ENCODE measurements around the gene ZNF407. TPM values are rescaled to one million over a fixed set of nuclear protein-coding genes. Genes with fewer than 3 reads are reported as not detected.

Gene ZNF407
- total and polyA plus RNA-seq, 2 of the 13 experiments (the other 11 are each of a cell fraction or from before 2014, with no cell fraction given), result 2.3 to 8.7 TPM

DNA sequence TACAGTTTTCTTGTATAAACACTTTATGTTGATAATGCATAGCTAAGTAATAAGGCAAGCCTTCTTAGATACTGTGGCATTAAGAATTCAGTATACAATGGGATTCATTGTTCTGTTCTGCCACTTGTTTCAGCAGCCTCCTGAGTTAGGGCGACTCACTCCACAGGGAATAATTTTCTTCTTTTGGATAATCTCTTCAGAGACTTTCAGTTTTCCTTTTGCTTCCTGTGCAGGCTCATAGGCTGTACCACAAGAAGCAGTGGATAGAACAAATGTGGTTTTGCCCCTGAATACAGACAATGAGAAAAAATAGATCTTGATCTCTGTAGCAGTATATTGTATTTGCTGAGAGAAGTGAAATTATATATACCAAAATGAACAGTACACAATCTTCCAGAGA is 298.0 kb downstream of the ZNF407 start (continued):
- TF ChIP-seq, protein P1, sequence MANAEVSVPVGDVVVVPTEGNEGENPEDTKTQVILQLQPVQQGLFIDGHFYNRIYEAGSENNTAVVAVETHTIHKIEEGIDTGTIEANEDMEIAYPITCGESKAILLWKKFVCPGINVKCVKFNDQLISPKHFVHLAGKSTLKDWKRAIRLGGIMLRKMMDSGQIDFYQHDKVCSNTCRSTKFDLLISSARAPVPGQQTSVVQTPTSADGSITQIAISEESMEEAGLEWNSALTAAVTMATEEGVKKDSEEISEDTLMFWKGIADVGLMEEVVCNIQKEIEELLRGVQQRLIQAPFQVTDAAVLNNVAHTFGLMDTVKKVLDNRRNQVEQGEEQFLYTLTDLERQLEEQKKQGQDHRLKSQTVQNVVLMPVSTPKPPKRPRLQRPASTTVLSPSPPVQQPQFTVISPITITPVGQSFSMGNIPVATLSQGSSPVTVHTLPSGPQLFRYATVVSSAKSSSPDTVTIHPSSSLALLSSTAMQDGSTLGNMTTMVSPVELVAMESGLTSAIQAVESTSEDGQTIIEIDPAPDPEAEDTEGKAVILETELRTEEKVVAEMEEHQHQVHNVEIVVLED (CRISPR knock-in tag; IDR thresholded peaks at IDR 0.05; ENCODE audit: borderline replicate concordance), result no peak
- no peak for TF ChIP-seq ZMYM4 (CRISPR knock-in tag; IDR thresholded peaks at IDR 0.05)
- no peak for TF ChIP-seq HNRNPL (IDR thresholded peaks at IDR 0.05; ENCODE audit: low read depth, low read length)

DNA sequence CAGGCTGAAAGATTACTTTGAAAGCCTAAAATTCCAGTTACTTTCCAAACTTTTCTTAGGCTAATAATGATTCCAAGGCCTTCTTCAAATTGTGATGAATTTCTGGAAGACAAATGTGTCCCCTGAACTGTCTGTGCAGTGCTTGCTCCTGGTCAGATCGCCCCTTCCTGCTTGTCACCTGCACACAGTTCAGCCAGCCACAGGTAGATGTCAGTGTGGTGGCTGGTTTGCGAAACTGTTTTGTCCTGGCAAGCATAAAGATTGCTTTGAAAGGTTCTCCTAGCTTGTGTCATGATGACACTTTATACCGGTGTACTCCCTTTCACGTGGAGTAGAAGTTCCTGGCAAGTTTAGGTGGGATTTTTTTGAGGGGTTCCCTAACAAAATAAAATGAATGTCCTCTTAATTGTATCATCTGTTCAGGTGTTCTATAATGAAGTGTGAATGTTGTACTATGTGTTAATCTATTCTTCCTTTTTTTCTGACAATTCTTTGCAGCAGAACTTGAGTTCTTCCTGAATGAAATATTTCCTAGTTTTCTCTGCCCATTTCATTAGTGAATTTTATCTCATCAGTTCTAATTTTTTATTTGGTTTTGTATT is 298.8 kb downstream of the ZNF407 start:
- intact Hi-C loops (cut with micrococcal nuclease; ENCODE audit: unreplicated experiment) (loop anchor here (1.0 to 2.0 kb wide), 2 partner anchors 240 to 348 kb away; no protein-coding TSS in a partner anchor), in situ Hi-C loops (cut with HindIII; ENCODE audit: extremely low pct_ligation_motif_present, low pct_unique_long_range_greater_than_20kb) (no loop called here)
- ChIA-PET POLR2A (no interaction called here), CTCF (ENCODE audit: low intra/inter-chr PET ratio, low total read pairs) (interaction anchor here (1.3 kb wide), 1 partner anchor 67 kb away, joined by 3 read pairs; no protein-coding TSS in a partner anchor)
- H4K20me1 ChIP-seq (ENCODE audit: insufficient read depth, low read length), result 0 out of 2 replicates have a peak, but pooled peaks cover 2% of the 10 kb centered on the region
- 11% methylated on average over 4 of the region's 4 CpGs for WGBS (ENCODE audit: low lambda C conversion rate)
- H3K27ac ChIP-seq (ENCODE audit: extremely low read length, insufficient read depth, low read length), result no peak overlapping the region
- peak; percentile 100 for ATAC-seq
- no peak overlapping the region for H3K9ac ChIP-seq (ENCODE audit: insufficient read depth, low read depth, low read length)
- no TSS peak for BruUV-seq (replicated peaks)
- DNase-seq (ENCODE audit: low spot score), result peak; percentile 62
- no peaks in the 10 kb centered on the region for H3K27me3 ChIP-seq (ENCODE audit: control insufficient read depth in 1 of 2, insufficient read depth in 2 of 2, low read length in 2 of 2)
- H3K4me2 ChIP-seq (ENCODE audit: low read depth, low read length), result no peak overlapping the region
- peak; percentile 93 for FAIRE-seq
- no peaks in the 10 kb centered on the region for H3K9me3 ChIP-seq (ENCODE audit: low read length)
- 0 out of 2 replicates have a peak, but pooled peaks cover 5% of the 10 kb centered on the region for H3K4me1 ChIP-seq (ENCODE audit: insufficient read depth, low read length)
- no peak overlapping the region for H2AFZ ChIP-seq (ENCODE audit: low read length)
- H3K4me3 ChIP-seq (replicated peaks in 1 of 3; ENCODE audit: insufficient read depth in 1 of 3, low read depth in 2 of 3, low read length in 3 of 3), result no peak overlapping the region
- H3K36me3 ChIP-seq (replicated peaks in 1 of 2; ENCODE audit: control insufficient read depth in 1 of 2, insufficient read depth in 2 of 2, low read length in 2 of 2), result no peaks in the 10 kb centered on the region
- H3K79me2 ChIP-seq (ENCODE audit: insufficient read depth, low read length), result no peaks in the 10 kb centered on the region
- TF ChIP-seq, protein P2, sequence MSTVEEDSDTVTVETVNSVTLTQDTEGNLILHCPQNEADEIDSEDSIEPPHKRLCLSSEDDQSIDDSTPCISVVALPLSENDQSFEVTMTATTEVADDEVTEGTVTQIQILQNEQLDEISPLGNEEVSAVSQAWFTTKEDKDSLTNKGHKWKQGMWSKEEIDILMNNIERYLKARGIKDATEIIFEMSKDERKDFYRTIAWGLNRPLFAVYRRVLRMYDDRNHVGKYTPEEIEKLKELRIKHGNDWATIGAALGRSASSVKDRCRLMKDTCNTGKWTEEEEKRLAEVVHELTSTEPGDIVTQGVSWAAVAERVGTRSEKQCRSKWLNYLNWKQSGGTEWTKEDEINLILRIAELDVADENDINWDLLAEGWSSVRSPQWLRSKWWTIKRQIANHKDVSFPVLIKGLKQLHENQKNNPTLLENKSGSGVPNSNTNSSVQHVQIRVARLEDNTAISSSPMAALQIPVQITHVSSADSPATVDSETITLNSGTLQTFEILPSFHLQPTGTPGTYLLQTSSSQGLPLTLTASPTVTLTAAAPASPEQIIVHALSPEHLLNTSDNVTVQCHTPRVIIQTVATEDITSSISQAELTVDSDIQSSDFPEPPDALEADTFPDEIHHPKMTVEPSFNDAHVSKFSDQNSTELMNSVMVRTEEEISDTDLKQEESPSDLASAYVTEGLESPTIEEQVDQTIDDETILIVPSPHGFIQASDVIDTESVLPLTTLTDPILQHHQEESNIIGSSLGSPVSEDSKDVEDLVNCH (CRISPR knock-in tag; IDR thresholded peaks at IDR 0.05), result no peak
- peak; percentile 7; the same call in 1 of the 2 replicates for TF ChIP-seq BCL6 (CRISPR knock-in tag; IDR thresholded peaks at IDR 0.05)
- TF ChIP-seq, protein P3, sequence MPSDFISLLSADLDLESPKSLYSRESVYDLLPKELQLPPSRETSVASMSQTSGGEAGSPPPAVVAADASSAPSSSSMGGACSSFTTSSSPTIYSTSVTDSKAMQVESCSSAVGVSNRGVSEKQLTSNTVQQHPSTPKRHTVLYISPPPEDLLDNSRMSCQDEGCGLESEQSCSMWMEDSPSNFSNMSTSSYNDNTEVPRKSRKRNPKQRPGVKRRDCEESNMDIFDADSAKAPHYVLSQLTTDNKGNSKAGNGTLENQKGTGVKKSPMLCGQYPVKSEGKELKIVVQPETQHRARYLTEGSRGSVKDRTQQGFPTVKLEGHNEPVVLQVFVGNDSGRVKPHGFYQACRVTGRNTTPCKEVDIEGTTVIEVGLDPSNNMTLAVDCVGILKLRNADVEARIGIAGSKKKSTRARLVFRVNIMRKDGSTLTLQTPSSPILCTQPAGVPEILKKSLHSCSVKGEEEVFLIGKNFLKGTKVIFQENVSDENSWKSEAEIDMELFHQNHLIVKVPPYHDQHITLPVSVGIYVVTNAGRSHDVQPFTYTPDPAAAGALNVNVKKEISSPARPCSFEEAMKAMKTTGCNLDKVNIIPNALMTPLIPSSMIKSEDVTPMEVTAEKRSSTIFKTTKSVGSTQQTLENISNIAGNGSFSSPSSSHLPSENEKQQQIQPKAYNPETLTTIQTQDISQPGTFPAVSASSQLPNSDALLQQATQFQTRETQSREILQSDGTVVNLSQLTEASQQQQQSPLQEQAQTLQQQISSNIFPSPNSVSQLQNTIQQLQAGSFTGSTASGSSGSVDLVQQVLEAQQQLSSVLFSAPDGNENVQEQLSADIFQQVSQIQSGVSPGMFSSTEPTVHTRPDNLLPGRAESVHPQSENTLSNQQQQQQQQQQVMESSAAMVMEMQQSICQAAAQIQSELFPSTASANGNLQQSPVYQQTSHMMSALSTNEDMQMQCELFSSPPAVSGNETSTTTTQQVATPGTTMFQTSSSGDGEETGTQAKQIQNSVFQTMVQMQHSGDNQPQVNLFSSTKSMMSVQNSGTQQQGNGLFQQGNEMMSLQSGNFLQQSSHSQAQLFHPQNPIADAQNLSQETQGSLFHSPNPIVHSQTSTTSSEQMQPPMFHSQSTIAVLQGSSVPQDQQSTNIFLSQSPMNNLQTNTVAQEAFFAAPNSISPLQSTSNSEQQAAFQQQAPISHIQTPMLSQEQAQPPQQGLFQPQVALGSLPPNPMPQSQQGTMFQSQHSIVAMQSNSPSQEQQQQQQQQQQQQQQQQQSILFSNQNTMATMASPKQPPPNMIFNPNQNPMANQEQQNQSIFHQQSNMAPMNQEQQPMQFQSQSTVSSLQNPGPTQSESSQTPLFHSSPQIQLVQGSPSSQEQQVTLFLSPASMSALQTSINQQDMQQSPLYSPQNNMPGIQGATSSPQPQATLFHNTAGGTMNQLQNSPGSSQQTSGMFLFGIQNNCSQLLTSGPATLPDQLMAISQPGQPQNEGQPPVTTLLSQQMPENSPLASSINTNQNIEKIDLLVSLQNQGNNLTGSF (CRISPR knock-in tag; IDR thresholded peaks at IDR 0.05), result no peak
- TF ChIP-seq CEBPB (IDR thresholded peaks at IDR 0.05; ENCODE audit: borderline replicate concordance, low read depth, low read length), result peak; percentile 65; the same call in 1 of the 2 replicates
- TF ChIP-seq ISX (CRISPR knock-in tag; conservative IDR thresholded peaks at IDR 0.05), result no peak
- TF ChIP-seq SAP130 (CRISPR knock-in tag; IDR thresholded peaks at IDR 0.05; ENCODE audit: low read depth), result peak; percentile 28; the same call in 1 of the 2 replicates
